IMR-90 (cell line): ENCODE results near the gene TCF7L1. TPM values are rescaled to one million over a fixed set of nuclear protein-coding genes. Genes with fewer than 3 reads are reported as not detected.

Experiments used
- ATAC-seq: fragments of 200-7000 bp; cut with Tn5 transposase; 2 replicates; pipeline ENCODE4 v1.9.1; 2020; ENCODE audit warnings: low read depth, mild to moderate bottlenecking, moderate library complexity
- BruUV-seq: library from RNA; stranded (reverse); fragments of 400-500 nt; replicated peaks from 2 replicates; lab custom pipeline; 2021; lab: Mats Ljungman, UMichigan
- CTCF ChIA-PET: fragments of 300-600 bp; formaldehyde crosslinking; extraction: SDS; loops from one replicate; lab custom pipeline; 2021; ENCODE audit warnings: antibody characterized with exemption; lab: Yijun Ruan, JAX
- POLR2A ChIA-PET: fragments of 300-600 bp; sonication (Branson Sonifier 250); formaldehyde crosslinking; loops from one replicate; lab custom pipeline; 2022; ENCODE audit warnings: antibody characterized with exemption; ENCODE audit not compliant: unreplicated experiment; lab: Charles Lee
- DNase-seq: peaks from one replicate; pipeline ENCODE4 v3.0.0; 2013
- H2AFZ ChIP-seq: replicated peaks from 2 replicates; pipeline ENCODE3; 2013; ENCODE audit warnings: low read length, mild to moderate bottlenecking; ENCODE audit not compliant: poor library complexity
- H2AK5ac ChIP-seq: 2 replicates; pipeline ENCODE4 v1.6.1; 2013; ENCODE audit warnings: low read depth, low read length, inconsistent platforms
- H2AK9ac ChIP-seq: replicated peaks from 2 replicates; pipeline ENCODE3; 2013; ENCODE audit warnings: mild to moderate bottlenecking, low read depth, low read length, moderate library complexity; ENCODE audit not compliant: poor library complexity
- H2BK120ac ChIP-seq: 2 replicates; pipeline ENCODE4 v1.6.1; 2013; ENCODE audit warnings: low read depth, low read length, inconsistent platforms
- H2BK15ac ChIP-seq: 3 replicates; pipeline ENCODE4 v1.6.1; 2013; ENCODE audit warnings: low read depth, low read length, inconsistent platforms
- H2BK20ac ChIP-seq: 2 replicates; pipeline ENCODE4 v1.6.1; 2013; ENCODE audit warnings: low read depth, mild to moderate bottlenecking, inconsistent platforms, low read length, moderate library complexity
- H2BK5ac ChIP-seq: 2 replicates; pipeline ENCODE4 v1.6.1; 2013; ENCODE audit warnings: mild to moderate bottlenecking, low read depth, low read length, inconsistent platforms; ENCODE audit not compliant: poor library complexity, severe bottlenecking
- H3K14ac ChIP-seq: replicated peaks from 2 replicates; pipeline ENCODE4 v1.6.1; 2013; ENCODE audit warnings: low read depth, low read length, inconsistent platforms
- H3K18ac ChIP-seq: 2 replicates; pipeline ENCODE4 v1.6.1; 2013; ENCODE audit warnings: low read depth, low read length, control low read depth
- H3K23ac ChIP-seq: 2 replicates; pipeline ENCODE4 v1.6.1; 2013; ENCODE audit warnings: low read depth, low read length, inconsistent platforms
- H3K27ac ChIP-seq: 2 replicates; pipeline ENCODE4 v1.5.1; 2013; ENCODE audit warnings: mild to moderate bottlenecking, control low read depth, low read length; ENCODE audit not compliant: insufficient read depth
- H3K27me3 ChIP-seq: 2 replicates; pipeline ENCODE4 v1.6.1; 2013; ENCODE audit warnings: low read length; ENCODE audit not compliant: control insufficient read depth, insufficient read depth
- H3K36me3 ChIP-seq: 2 replicates; pipeline ENCODE4 v1.6.1; 2013; ENCODE audit warnings: low read length, mixed read lengths; ENCODE audit not compliant: control insufficient read depth, insufficient read depth
- H3K4ac ChIP-seq: 2 replicates; pipeline ENCODE4 v1.6.1; 2013; ENCODE audit warnings: low read depth, low read length, inconsistent platforms
- H3K4me1 ChIP-seq: 2 replicates; pipeline ENCODE4 v1.6.1; 2013; ENCODE audit warnings: low read length, mixed read lengths; ENCODE audit not compliant: control insufficient read depth, insufficient read depth
- H3K4me2 ChIP-seq: 2 replicates; pipeline ENCODE4 v1.6.1; 2013; ENCODE audit warnings: low read depth, mild to moderate bottlenecking, control low read depth, low read length, moderate library complexity
- H3K4me3 ChIP-seq: 2 replicates; pipeline ENCODE4 v1.5.1; 2013; ENCODE audit warnings: low read depth, mild to moderate bottlenecking, control low read depth, low read length, moderate library complexity; ENCODE audit not compliant: insufficient read depth
- H3K56ac ChIP-seq: 2 replicates; pipeline ENCODE4 v1.6.1; 2013; ENCODE audit warnings: low read length, inconsistent platforms; ENCODE audit not compliant: insufficient read depth; ENCODE audit errors: extremely low read depth
- H3K79me1 ChIP-seq, 2 experiments: 2 replicates each; pipeline ENCODE4 v1.6.1; 2013; ENCODE audit warnings: low read length in 2 of 2, inconsistent platforms in 1 of 2, low read depth in 1 of 2
- H3K9ac ChIP-seq: 2 replicates; pipeline ENCODE4 v1.6.1; 2013; ENCODE audit warnings: low read depth, low read length, control low read depth
- H3K9me1 ChIP-seq: 2 replicates; pipeline ENCODE4 v1.6.1; 2013; ENCODE audit warnings: low read length, inconsistent platforms; ENCODE audit not compliant: insufficient read depth
- H3K9me3 ChIP-seq: 2 replicates; pipeline ENCODE4 v1.6.1; 2013; ENCODE audit warnings: low read length; ENCODE audit not compliant: control insufficient read depth, insufficient read depth
- H4K20me1 ChIP-seq: 2 replicates; pipeline ENCODE4 v1.6.1; 2013; ENCODE audit warnings: low read length, inconsistent platforms; ENCODE audit not compliant: insufficient read depth
- H4K5ac ChIP-seq: 2 replicates; pipeline ENCODE4 v1.6.1; 2013; ENCODE audit warnings: mild to moderate bottlenecking, low read depth, low read length, control low read depth
- H4K8ac ChIP-seq, 2 experiments: 2 replicates each; pipeline ENCODE4 v1.6.1; 2013; ENCODE audit warnings: low read depth in 2 of 2, low read length in 2 of 2, control low read depth in 1 of 2, inconsistent platforms in 1 of 2
- H4K91ac ChIP-seq: 2 replicates; pipeline ENCODE4 v1.6.1; 2013; ENCODE audit warnings: low read depth, low read length, inconsistent platforms; ENCODE audit not compliant: insufficient read depth
- CEBPB ChIP-seq: IDR thresholded peaks from 2 replicates; pipeline ENCODE4 v1.6.1; 2012; ENCODE audit warnings: low read depth, low read length, improper control_type of control experiment
- CTCF ChIP-seq: conservative IDR thresholded peaks from 2 replicates; pipeline ENCODE4 v1.5.1; 2012; ENCODE audit warnings: mild to moderate bottlenecking, low read depth, low read length, improper control_type of control experiment
- ELK1 ChIP-seq: fragments of 150-350 bp; IDR thresholded peaks from 2 replicates; pipeline ENCODE4 v1.6.1; 2016; ENCODE audit warnings: low read depth, mild to moderate bottlenecking, low read length, moderate library complexity, borderline replicate concordance
- POLR2A ChIP-seq: IDR thresholded peaks from 2 replicates; pipeline ENCODE4 v1.6.1; 2012; ENCODE audit warnings: mild to moderate bottlenecking, low read depth, low read length
- RCOR1 ChIP-seq: IDR thresholded peaks from 2 replicates; pipeline ENCODE4 v1.6.1; 2012; ENCODE audit warnings: mild to moderate bottlenecking, low read length, improper control_type of control experiment; ENCODE audit not compliant: insufficient replicate concordance
- RFX5 ChIP-seq: IDR thresholded peaks from 2 replicates; pipeline ENCODE4 v1.8.0; 2012; ENCODE audit warnings: low read depth, mild to moderate bottlenecking, low read length, moderate library complexity
- USF2 ChIP-seq: fragments of 150-350 bp; IDR thresholded peaks from 2 replicates; pipeline ENCODE4 v1.6.1; 2017; ENCODE audit warnings: mild to moderate bottlenecking, antibody characterized with exemption, low read length, low read depth
- WGBS, 2 experiments: methylation state at CpG; one replicate each; pipeline versions ENCODE4 v1.1.5 to v1.1.7; 2013; ENCODE audit warnings: missing lambda C conversion rate in 2 of 2; ENCODE audit not compliant: insufficient read length in 1 of 2; ENCODE audit errors: extremely low coverage in 2 of 2; 5-methylcytosine and 5-hydroxymethylcytosine counted together
- dilution Hi-C: fragments of 300-500 bp; cut with HindIII; formaldehyde crosslinking; loops from one replicate; pipeline ENCODE4 v1.14.3; 2018; ENCODE audit warnings: low sequenced_read_pairs; ENCODE audit not compliant: unreplicated experiment
- in situ Hi-C: fragments of 300-500 bp; cut with MboI; formaldehyde crosslinking; loops from 3 replicates; pipeline ENCODE4 v1.14.3; 2019; ENCODE audit warnings: low sequenced_read_pairs, inconsistent platforms, mixed read lengths
- intact Hi-C: fragments of 100-400 bp; cut with micrococcal nuclease; formaldehyde crosslinking; loops from 2 replicates; pipeline ENCODE4 v1.10.0; 2022
- polyA plus RNA-seq, 3 experiments: library from polyadenylated mRNA; depleted of rRNA; stranded (reverse); fragments of >200 nt; gene quantifications; 2 replicates each; pipeline ENCODE4 v1.2.3, GENCODE V29; 2012; ENCODE audit warnings: low replicate concordance in 1 of 3
- total RNA-seq: library from RNA; depleted of rRNA; stranded (reverse); fragments of >200 nt; gene quantifications from 2 replicates; pipeline ENCODE4 v1.2.3, GENCODE V29; 2012

The TCF7L1 gene
- total and polyA plus RNA-seq, 2 of the 4 experiments (the other 2 are of a cell fraction), result 0.72 to 11.1 TPM

- intact Hi-C loops (no loop called here), in situ Hi-C loops (no loop called here), dilution Hi-C loops (no loop called here)
- POLR2A ChIA-PET, result no interaction called here
- Histone ChIP-seq H2BK15ac (no peak overlapping the region), H4K5ac (no peak overlapping the region), H2AFZ (no peak overlapping the region), H3K9me1 (no peaks in the 10 kb centered on the region), H4K91ac (no peak overlapping the region), H3K4me1 (no peaks in the 10 kb centered on the region), H3K4ac (no peak overlapping the region), H2BK5ac (no peak overlapping the region), H2AK9ac (no peak overlapping the region), H3K9me3 (peaks cover 5% of the 10 kb centered on the region), H3K56ac (no peak overlapping the region), H4K8ac (no peak overlapping the region), H3K27me3 (peaks cover 46% of the 10 kb centered on the region), H3K4me3 (no peak overlapping the region), H3K79me1 (no peaks in the 10 kb centered on the region), H2BK120ac (no peak overlapping the region), H3K18ac (no peak overlapping the region), H3K9ac (no peak overlapping the region), H3K14ac (no peak overlapping the region), H3K23ac (no peak overlapping the region), H3K27ac (no peak overlapping the region), H4K20me1 (no peaks in the 10 kb centered on the region), H3K4me2 (no peak overlapping the region), H2AK5ac (no peak overlapping the region), H3K36me3 (no peaks in the 10 kb centered on the region), H2BK20ac (no peak overlapping the region)
- 68% methylated on average over 3 of the region's 5 CpGs; no CpG with 5 or more reads in 1 of the 2 experiments for WGBS, 2 experiments
- no peak for TF ChIP-seq POLR2A
- no peak for TF ChIP-seq USF2
- no peak for TF ChIP-seq ELK1
- no peak for TF ChIP-seq RFX5
- TF ChIP-seq CTCF, result no peak
- no peak for TF ChIP-seq RCOR1
- no peak for TF ChIP-seq CEBPB
- CTCF ChIA-PET, result no interaction called here
- DNase-seq, result no peak
- no peak for ATAC-seq
- BruUV-seq, result no TSS peak
These were observed 45.7 kb upstream of the TCF7L1 start for GRCh38 chr2:85087541-85087940.
